ACC112 (cell line): ENCODE results near the gene RHD.

Experiments used
- H2AFZ ChIP-seq: fragments of 200-600 bp; sonication (generic); one replicate; pipeline ENCODE4 v1.6.0; 2017; ENCODE audit warnings: antibody characterized with exemption, low read length; ENCODE audit not compliant: unreplicated experiment
- H3K27ac ChIP-seq: fragments of 200-600 bp; sonication (generic); 2 replicates; pipeline ENCODE4 v1.5.1; 2014; ENCODE audit warnings: low read depth, mild to moderate bottlenecking, antibody characterized with exemption, low read length, moderate library complexity
- H3K27me3 ChIP-seq: fragments of 200-600 bp; sonication (generic); 2 replicates; pipeline ENCODE4 v1.6.1; 2014; ENCODE audit warnings: mild to moderate bottlenecking, antibody characterized with exemption, low read length, moderate library complexity, mixed read lengths; ENCODE audit not compliant: insufficient read depth
- H3K36me3 ChIP-seq: fragments of 200-600 bp; sonication (generic); 2 replicates; pipeline ENCODE4 v1.6.1; 2016; ENCODE audit warnings: mild to moderate bottlenecking, antibody characterized with exemption, low read length, moderate library complexity, mixed read lengths; ENCODE audit not compliant: insufficient read depth
- H3K4me1 ChIP-seq: fragments of 200-600 bp; sonication (generic); one replicate; pipeline ENCODE4 v1.6.1; 2016; ENCODE audit warnings: low read length, mixed read lengths; ENCODE audit not compliant: insufficient read depth, unreplicated experiment, control insufficient read depth
- H3K4me3 ChIP-seq: fragments of 200-600 bp; sonication (generic); 2 replicates; pipeline ENCODE4 v1.5.1; 2014; ENCODE audit warnings: mild to moderate bottlenecking, low read depth, low read length
- H3K79me2 ChIP-seq: fragments of 200-600 bp; sonication (generic); one replicate; pipeline ENCODE4 v1.6.0; 2016; ENCODE audit warnings: low read length; ENCODE audit not compliant: control insufficient read depth, unreplicated experiment, insufficient read depth

RHD gene

GRCh38 chr1:25245393-25245792 is 26.9 kb upstream of the RHD start:
- no peaks in the 10 kb centered on the region for H3K27me3 ChIP-seq
- no peak overlapping the region for H3K27ac ChIP-seq
- peaks cover 34% of the 10 kb centered on the region for H3K4me1 ChIP-seq
- H2AFZ ChIP-seq = no peak overlapping the region
- peak overlapping the region; percentile 97 for H3K4me3 ChIP-seq
- H3K36me3 ChIP-seq = peaks cover 32% of the 10 kb centered on the region
- peaks cover 53% of the 10 kb centered on the region for H3K79me2 ChIP-seq

- H3K27ac ChIP-seq = peak overlapping the region; percentile 97; the same call in 1 of the 2 replicates
- no peak overlapping the region for H2AFZ ChIP-seq
- H3K4me1 ChIP-seq = peaks cover 28% of the 10 kb centered on the region
- H3K27me3 ChIP-seq = no peaks in the 10 kb centered on the region
- peaks cover 50% of the 10 kb centered on the region for H3K79me2 ChIP-seq
- H3K36me3 ChIP-seq = peaks cover 32% of the 10 kb centered on the region
- peak overlapping the region; percentile 97 for H3K4me3 ChIP-seq
Measured at GRCh38 chr1:25245809-25246599, 26.3 kb upstream of the RHD start.

- H3K4me3 ChIP-seq = peak overlapping the region; percentile 97
- peak overlapping the region; percentile 97 for H3K27ac ChIP-seq
- peaks cover 50% of the 10 kb centered on the region for H3K79me2 ChIP-seq
- no peak overlapping the region for H2AFZ ChIP-seq
- H3K36me3 ChIP-seq = peaks cover 32% of the 10 kb centered on the region
- H3K27me3 ChIP-seq = no peaks in the 10 kb centered on the region
- peaks cover 27% of the 10 kb centered on the region for H3K4me1 ChIP-seq
Measured at GRCh38 chr1:25246600-25247023, 25.7 kb upstream of the RHD start.

- H2AFZ ChIP-seq = peak within 1 kb of the TSS; percentile 67
- H3K79me2 ChIP-seq = peaks cover 49% of the 10 kb centered on the region
- H3K36me3 ChIP-seq = peaks cover 31% of the 10 kb centered on the region
- H3K4me1 ChIP-seq = peaks cover 27% of the 10 kb centered on the region
- peak within 1 kb of the TSS; percentile 97 for H3K27ac ChIP-seq
- H3K4me3 ChIP-seq = peak within 1 kb of the TSS; percentile 97
- H3K27me3 ChIP-seq = no peaks in the 10 kb centered on the region
Measured at GRCh38 chr1:25247024-25247828, 25.1 kb upstream of the RHD start, which contains the start of gene RSRP1. Gene RSRP1 (minus strand): TSS chr1:25247454. CDS start chr1:25246963, 491 bp downstream.

GRCh38 chr1:25247829-25248754 is 24.2 kb upstream of the RHD start:
- Histone ChIP-seq H3K27ac (peak overlapping the region; percentile 61), H3K79me2 (peaks cover 41% of the 10 kb centered on the region), H3K4me3 (peak overlapping the region; percentile 97), H3K27me3 (no peaks in the 10 kb centered on the region), H3K36me3 (peaks cover 26% of the 10 kb centered on the region), H3K4me1 (peaks cover 22% of the 10 kb centered on the region), H2AFZ (peak overlapping the region; percentile 67)

GRCh38 chr1:25253911-25254310 is 18.4 kb upstream of the RHD start:
- H3K36me3 ChIP-seq = no peaks in the 10 kb centered on the region
- H3K4me3 ChIP-seq = no peak overlapping the region
- H3K4me1 ChIP-seq = peaks cover 4% of the 10 kb centered on the region
- H2AFZ ChIP-seq = no peak overlapping the region
- H3K79me2 ChIP-seq = peaks cover 7% of the 10 kb centered on the region
- H3K27ac ChIP-seq = 0 out of 2 replicates have a peak overlapping the region, but pooled peaks have one; percentile 32
- H3K27me3 ChIP-seq = no peaks in the 10 kb centered on the region

- no peak overlapping the region for H2AFZ ChIP-seq
- peaks cover 11% of the 10 kb centered on the region for H3K4me1 ChIP-seq
- no peak overlapping the region for H3K4me3 ChIP-seq
- H3K27me3 ChIP-seq = no peaks in the 10 kb centered on the region
- no peaks in the 10 kb centered on the region for H3K36me3 ChIP-seq
- H3K27ac ChIP-seq = no peak overlapping the region
- H3K79me2 ChIP-seq = peaks cover 7% of the 10 kb centered on the region
Measured at GRCh38 chr1:25255706-25256577, 16.4 kb upstream of the RHD start.

- Histone ChIP-seq H3K4me3 (no peak overlapping the region), H3K36me3 (no peaks in the 10 kb centered on the region), H2AFZ (no peak overlapping the region), H3K27ac (no peak overlapping the region), H3K27me3 (no peaks in the 10 kb centered on the region), H3K79me2 (peaks cover 7% of the 10 kb centered on the region), H3K4me1 (peaks cover 11% of the 10 kb centered on the region)
Measured at GRCh38 chr1:25256578-25256965, 15.7 kb upstream of the RHD start.

- peaks cover 7% of the 10 kb centered on the region for H3K79me2 ChIP-seq
- no peak overlapping the region for H2AFZ ChIP-seq
- H3K36me3 ChIP-seq = no peaks in the 10 kb centered on the region
Measured at GRCh38 chr1:25257196-25257595, 15.1 kb upstream of the RHD start.

More at GRCh38 chr1:25257196-25257595, 15.1 kb upstream of the RHD start:
- no peak overlapping the region for H3K27ac ChIP-seq
- no peaks in the 10 kb centered on the region for H3K27me3 ChIP-seq
- H3K4me1 ChIP-seq = peaks cover 11% of the 10 kb centered on the region
- H3K4me3 ChIP-seq = no peak overlapping the region
